Right ventricle myocardium superior (tissue), 1 donor: ENCODE results near the gene HERC4. TPM values are rescaled to one million over a fixed set of nuclear protein-coding genes. Genes with fewer than 3 reads are reported as not detected.
"Not testable (repeated sequence)": the region's sequence is repeated elsewhere in the genome, so short reads cannot be mapped to it uniquely, and the experiment has no call there.

ENCODE experiments used
- ATAC-seq: fragments of 200-7000 bp; cut with Tn5 transposase; one replicate; pipeline ENCODE4 v1.9.1; 2020; ENCODE audit warnings: mild to moderate bottlenecking; ENCODE audit not compliant: poor library complexity
- DNase-seq: peaks from one replicate; pipeline ENCODE4 v3.0.0-alpha.2; 2020
- intact Hi-C: fragments of 100-400 bp; cut with DNase I; formaldehyde crosslinking; loops from one replicate; pipeline ENCODE4 v1.11.2; 2022
- total RNA-seq: library from RNA; stranded (reverse); fragmentation: NEBNext Ultra II Directional; extraction: Animal tissue kit (Norgen Biotek cat#: 25700); gene quantifications from one replicate; pipeline ENCODE4 v1.2.1, GENCODE V29; 2021
- donor health status: DM: no; HTN: yes; CAD: no; lungs with severe emphysema.

HERC4 gene
- total RNA-seq, 1 donor from 2014 or later: 24.1 TPM

DNA sequence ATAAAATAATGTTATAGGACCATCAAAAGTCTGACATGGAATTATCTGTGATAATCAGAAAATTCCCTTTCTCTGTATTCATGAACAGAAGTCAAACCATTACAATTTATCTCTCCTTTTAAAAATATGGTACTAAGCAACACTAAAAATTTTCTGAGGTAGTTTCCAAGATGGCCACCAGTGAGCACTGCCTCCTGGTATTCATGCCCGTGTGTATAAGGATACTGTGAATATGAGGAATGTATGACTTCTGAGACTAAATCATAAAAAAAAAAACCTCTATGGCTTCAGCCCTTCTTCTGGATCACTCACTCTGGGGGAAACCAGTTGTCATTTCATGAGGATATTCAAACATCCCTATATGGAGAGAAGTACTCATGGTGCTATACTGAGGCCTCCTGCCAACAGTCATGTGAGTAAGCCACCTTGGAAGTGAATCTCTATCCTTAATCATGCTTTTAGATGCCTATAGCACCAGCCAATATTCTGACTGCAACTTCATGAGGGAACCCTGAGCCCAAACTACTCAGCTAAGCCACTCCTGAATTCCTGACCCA lies 149.6 kb downstream of the HERC4 start:
- intact Hi-C loops: no loop called here
- no peak for DNase-seq
- ATAC-seq: no peak

DNA sequence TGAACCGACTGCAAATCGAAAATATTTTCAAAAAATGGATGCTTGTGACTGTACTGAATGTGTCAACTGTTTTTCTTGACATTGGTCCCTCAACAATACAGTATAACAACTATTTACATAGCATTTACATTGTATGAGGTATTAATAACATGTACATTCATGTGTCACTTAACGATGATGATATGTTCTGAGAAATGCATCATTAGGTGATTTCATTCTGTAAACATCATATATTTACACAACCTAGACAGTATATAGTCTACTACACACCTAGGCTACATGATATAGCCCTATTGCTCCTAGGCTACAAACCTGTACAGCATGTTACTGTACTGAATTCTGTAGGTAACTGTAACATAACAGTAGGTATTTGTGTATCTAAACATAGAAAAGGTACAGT lies 150.9 kb downstream of the HERC4 start:
- intact Hi-C loops: no loop called here
- no peak for DNase-seq
- ATAC-seq: no peak

DNA sequence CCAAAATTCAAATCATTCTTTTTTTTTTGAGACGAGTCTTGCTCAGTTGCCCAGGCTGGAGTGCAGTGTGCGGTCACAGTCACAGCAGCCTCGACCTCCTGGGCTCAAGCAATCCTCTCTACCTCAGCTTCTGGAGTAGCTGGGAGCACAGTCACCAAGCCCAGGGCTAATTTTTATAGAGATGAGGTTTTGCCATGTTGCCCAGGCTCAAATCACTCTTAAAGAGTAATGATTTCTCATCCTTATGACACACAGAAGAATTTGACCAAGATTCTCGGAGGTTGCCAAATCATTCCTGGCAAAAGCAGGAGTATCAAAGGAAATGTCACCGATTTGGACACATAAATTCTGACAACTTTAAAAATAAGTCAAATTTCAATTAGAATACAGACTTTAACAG lies 151.5 kb downstream of the HERC4 start:
- DNase-seq (no peak), ATAC-seq (no peak)
- intact Hi-C loops: no loop called here

DNA sequence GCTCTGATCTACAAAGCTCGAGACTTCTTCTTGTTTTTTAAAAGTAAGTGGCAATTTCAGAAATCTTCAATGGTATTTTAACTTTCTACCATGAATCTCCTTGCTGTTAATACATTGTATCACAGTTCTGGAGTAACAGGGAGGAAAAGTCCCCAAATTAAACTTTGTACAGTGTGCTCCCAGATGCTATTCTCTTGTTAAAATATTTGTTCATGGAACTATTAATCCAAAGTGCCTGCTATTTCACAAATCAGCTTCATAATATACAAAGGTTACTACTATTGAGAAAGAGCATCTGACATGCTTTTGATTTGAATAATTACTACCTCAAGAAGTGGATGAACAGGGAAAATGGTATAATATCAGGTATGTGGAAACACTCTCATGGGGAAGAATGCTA lies 154.0 kb downstream of the HERC4 start:
- no peak for ATAC-seq
- DNase-seq: no peak
- intact Hi-C loops: no loop called here

DNA sequence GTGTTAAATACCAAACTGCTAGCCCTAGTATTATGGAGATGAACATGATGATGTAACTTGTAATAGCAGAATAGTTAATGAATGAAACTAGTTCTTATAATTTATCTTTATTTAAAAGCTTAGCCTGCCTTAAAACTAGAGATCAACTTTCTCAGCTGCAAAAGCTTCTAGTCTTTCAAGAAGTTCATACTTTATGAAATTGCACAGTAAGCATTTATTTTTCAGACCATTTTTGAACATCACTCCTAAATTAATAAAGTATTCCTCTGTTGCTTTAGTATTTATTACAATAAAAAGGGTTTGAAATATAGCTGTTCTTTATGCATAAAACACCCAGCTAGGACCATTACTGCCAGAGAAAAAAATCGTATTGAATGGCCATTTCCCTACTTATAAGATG lies 157.4 kb downstream of the HERC4 start:
- intact Hi-C loops: no loop called here
- ATAC-seq (no peak), DNase-seq (no peak)

DNA sequence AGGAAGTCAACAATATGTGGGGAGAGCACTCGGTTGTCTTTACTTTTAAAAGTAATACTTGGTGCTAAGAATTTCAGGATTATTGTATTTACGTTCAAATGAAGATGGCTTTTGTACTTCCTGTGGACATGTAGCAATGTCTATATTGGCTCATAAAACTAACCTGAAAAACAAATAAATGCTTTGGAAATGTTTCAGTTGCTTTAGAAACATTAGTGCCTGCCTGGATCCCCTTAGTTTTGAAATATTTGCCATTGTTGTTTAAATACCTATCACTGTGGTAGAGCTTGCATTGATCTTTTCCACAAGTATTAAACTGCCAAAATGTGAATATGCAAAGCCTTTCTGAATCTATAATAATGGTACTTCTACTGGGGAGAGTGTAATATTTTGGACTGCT lies 157.9 kb downstream of the HERC4 start:
- no peak for DNase-seq
- ATAC-seq: no peak

DNA sequence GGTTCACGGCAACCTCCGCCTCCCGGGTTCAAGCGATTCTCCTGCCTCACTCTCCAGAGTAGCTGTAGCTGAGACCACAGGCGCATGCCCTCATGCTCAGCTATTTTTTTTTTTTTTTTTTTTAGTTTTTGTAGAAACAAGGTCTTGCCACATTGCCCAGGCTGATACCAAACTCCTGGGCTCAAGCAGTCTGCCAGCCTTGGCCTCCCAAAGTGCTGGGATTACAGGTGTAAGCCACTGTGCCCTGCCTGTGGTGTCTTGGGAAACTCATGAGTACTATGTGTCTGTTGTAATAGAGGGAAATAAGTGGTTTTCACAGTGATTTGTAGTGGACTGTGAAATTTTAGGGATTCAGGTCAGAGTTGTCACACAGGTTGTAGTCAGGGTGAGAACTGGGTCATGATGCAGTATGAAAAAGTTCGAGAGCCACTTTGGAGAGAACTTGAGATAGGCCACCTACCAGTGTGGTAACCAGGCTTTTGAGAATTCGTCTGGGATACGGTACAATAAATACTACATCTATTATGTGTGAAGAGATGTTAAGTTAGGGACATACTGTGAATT lies 160.2 kb downstream of the HERC4 start:
- intact Hi-C loops: no loop called here
- ATAC-seq (no peak), DNase-seq (no peak)

More for the DNA sequence above, 157.9 kb downstream of the HERC4 start:
- intact Hi-C loops: no loop called here

DNA sequence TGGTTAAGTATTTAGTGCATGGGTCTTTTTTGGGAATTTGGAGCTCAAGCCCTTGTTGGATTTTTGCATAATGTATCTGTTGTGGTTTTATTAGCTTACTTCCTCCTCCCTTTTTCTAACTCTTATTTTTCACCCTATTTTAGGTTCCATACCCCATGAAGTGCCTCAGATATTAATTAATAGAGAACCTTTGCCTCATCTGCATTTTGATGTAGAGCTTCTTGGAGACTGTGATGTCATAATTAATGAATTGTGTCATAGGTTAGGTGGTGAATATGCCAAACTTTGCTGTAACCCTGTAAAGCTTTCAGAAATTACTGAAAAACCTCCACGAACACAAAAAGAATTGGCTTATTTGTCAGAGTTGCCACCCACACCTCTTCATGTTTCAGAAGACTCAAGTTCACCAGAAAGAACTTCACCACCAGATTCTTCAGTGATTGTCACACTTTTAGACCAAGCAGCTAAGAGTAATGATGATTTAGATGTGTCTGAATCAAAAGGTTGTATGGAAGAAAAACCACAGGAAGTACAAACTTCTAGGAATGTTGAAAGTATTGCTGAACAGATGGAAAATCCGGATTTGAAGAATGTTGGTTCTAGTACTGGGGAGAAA lies 162.6 kb downstream of the HERC4 start:
- no peak for ATAC-seq
- intact Hi-C loops: no loop called here

DNA sequence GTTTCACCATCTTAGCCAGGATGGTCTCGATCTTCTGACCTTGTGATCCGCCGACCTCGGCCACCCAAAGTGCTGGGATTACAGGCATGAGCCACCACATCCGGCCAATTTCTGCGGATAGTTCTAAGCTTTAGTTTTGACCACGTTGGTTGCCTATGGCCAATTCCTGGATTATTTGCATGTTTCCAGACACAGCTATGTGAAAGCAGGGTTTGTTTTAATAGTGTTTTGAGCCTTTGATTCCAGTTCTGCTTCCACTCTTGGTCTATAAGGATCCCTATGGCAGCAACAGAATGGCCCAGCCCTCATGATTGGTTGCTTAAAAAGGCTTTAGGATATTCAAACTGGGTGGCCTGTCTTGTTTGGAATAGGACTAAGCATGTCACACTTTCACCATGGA lies 171.5 kb downstream of the HERC4 start:
- DNase-seq (no peak), ATAC-seq (no peak)
- intact Hi-C loops: no loop called here

More for the DNA sequence above, 162.6 kb downstream of the HERC4 start:
- no peak for DNase-seq

DNA sequence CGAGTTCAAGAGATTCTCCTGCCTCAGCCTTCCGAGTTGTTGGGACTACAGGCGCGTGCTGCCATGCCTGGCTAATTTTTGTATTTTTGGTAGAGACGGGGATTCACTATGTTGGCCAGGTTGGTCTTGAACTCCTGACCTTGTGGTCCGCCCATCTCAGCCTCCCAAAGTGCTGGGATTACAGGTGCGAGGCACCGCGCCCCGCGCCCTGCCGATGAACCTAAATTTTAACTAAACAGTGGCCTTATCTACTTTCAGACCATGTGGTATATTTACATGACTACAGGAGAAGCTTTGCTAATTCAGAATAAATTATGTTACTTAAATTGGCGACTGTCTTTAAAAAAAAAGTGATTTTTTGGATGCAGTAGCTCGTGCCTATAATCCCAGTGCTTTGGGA lies 181.4 kb downstream of the HERC4 start:
- ATAC-seq (no peak), DNase-seq (no peak)
- intact Hi-C loops: no loop called here

DNA sequence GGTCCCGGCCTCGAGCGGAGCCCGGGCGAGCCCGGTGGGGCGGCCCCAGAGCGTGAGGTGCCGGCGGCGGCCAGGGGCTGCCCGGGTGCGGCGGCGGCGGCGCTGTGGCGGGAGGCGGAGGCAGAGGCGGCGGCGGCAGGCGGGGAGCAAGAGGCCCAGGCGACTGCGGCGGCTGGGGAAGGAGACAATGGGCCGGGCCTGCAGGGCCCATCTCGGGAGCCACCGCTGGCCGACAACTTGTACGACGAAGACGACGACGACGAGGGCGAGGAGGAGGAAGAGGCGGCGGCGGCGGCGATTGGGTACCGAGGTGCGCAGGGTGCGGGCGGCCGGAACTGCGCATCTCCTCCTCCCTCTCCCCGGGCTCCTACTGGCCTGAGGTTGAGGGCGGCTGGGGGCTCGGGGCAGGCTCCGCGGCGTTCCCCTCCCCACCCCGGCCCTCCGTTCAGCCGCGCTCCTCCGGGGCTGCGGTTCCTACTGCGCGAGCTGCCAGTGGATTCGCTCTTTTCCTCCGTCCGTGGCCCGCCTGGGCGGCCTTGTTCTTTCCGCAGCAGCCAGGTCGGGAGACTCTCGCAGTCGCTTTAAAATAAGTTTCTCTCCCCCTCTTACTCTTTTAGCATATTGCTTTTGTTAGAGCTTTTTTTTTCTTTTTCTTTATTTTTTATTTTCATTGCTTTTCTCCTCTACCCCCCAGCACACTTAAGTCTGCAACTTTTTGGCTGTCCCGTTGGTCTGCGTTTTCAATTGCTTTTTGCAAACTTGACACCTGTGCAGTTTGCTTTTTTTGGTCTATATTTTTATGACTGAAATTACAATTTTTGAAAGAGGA lies 190.0 kb downstream of the HERC4 start:
- intact Hi-C loops: no loop called here
- ATAC-seq: peak; percentile 75

DNA sequence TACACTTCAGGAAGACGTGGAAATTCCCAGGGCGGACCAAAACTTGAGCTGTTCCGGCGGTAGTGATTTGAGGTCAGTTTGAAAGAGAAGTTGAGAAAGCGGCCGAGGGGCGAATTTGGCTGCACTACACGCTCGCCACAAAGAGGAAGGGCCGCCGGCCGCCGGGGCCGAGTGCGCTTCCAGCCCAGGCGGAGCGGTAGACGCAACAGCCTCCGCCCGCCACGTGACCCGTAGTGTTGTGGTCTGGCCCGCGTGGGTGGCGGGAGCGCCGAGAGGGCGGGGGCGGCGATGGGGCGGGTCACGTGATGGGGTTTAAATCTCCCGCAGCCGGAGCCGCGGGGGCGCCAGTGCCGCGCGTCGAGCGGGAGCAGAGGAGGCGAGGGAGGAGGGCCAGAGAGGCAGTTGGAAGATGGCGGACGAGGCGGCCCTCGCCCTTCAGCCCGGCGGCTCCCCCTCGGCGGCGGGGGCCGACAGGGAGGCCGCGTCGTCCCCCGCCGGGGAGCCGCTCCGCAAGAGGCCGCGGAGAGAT lies 190.7 kb downstream of the HERC4 start, which contains the start of gene SIRT1:
TSS of gene SIRT1 (plus strand) at position 344 of the 529 bp plus-strand sequence. CDS start at position 410, 66 bp downstream.
- DNase-seq (peak; percentile 99), ATAC-seq (peak; percentile 96)
- intact Hi-C loops: no loop called here

More for the DNA sequence above, 190.0 kb downstream of the HERC4 start:
- DNase-seq: peak; percentile 90

DNA sequence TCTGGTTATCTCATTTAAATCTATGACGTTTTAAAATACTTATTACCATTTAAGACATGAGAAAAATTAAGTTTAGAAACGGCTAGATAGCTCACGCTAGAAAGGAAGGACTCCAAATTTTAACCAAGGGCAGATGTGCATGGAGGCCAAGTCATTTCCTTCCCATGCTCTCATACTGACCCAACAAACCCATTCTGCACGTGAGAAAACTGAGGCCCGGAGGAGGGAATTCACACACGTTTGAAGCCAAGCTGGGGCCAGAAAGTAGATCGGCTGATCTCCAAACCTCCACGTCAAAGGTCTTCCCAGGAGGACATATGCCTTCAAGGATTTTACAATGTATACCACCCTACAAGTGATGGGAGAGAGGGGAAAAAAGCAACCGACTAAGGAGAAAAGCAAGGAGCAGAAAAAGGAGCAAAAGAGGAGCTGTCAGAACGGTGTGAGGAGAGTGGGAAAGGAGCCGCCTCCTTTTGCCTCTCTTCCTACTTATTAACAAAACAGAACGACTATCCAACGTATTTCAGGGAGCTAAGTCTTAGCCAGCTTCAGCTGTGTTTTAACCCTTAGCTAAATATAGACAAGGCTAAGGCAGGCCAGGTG lies 191.3 kb downstream of the HERC4 start:
- intact Hi-C loops: no loop called here
- ATAC-seq (no peak), DNase-seq (no peak)

DNA sequence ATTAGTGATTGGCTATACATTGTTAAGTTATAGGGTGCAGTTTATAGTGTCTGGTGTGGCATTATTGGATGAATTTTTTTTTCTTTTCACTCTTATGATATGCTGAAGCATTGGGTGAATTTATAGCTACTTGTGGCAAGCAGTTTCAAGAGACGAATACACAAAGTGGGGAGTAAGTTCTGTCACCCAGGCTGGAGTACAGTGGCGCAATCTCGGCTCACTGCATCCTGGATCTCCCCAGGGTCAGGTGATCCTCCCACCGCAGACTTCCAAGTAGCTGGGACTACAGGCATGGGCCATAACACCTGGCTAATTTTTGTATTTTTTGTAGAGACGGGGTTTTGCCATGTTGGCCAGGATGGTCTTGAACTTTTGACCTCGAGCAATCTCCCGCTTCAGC lies 196.9 kb downstream of the HERC4 start:
- intact Hi-C loops: no loop called here
- DNase-seq (no peak), ATAC-seq (no peak)

DNA sequence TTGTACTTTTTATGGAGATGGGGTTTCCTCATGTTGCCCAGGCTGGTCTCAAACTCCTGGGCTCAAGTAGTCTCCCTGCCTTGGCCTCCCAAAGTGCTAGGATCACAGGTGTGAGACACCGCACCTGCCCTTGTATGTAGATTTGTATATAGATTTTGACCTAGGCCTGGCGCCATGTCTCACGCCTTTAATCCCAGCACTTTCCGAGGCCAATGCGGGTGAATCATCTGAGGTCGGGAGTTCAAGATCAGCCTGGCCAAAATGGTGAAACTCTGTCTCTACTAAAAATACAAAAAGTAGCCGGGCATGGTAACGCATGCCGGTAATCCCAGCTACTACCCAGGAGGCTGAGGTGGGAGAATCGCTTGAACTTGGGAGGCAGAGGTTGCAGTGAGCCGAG lies 197.7 kb downstream of the HERC4 start:
- DNase-seq, intact Hi-C loops, ATAC-seq: not testable (repeated sequence)

DNA sequence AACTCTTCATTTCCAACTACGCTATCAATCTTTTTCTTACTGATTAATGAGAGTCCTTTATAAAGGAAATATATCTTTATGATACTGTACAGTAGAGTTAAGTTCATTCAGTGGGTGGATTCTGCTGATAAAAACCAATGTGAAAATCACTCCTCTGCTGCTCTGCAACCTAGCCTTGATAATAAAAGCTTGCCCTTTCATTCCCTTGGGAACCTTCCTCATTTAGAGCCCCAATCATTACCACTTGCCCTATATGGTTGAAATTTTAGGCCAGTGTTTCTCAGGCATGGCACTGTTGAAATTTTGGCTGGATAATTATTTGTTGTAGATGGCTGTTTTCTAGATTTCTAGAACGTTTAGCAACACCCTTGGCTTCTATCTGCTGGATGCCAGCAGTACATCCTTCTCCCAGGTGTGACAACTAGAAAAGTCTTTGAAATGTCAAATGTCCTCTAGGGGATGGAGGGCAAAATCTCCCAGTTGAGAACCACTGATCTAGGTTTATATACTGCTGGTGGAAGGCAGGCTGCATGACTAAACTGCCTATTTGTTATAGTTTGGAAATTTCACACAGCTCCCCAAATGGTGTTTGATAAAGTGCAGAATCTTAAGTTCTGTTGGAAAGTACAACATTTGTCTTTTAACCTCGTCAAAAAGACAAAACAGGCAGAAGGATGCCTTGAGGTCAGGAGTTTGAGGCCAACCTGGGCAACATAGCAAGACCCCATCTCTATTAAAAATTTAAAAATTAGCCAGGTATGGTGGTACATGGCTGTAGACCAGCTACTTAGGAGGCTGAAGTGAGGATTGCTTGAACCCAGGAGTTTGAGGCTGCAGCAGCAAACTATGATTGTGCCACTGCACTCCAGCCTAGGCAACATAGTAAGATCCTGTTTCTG lies 199.5 kb downstream of the HERC4 start:
- no peak for ATAC-seq
- intact Hi-C loops: no loop called here
- no peak for DNase-seq
